Nephron progenitor cell (in vitro differentiated cells): ENCODE data around the gene HSPG2.
"Not testable (repeated sequence)": the region's sequence is repeated elsewhere in the genome, so short reads cannot be mapped to it uniquely, and the experiment has no call there.

Source experiments
- DNase-seq: peaks from one replicate; pipeline ENCODE4 v3.0.0; 2021
- H3K27ac Mint-ChIP-seq: 2 replicates; pipeline ENCODE4 v1.8.0; 2021; ENCODE audit warnings: mild to moderate bottlenecking, moderate library complexity, mixed read lengths
- H3K27me3 Mint-ChIP-seq: 2 replicates; pipeline ENCODE4 v1.8.0; 2021; ENCODE audit warnings: mild to moderate bottlenecking, low read depth, mixed read lengths; ENCODE audit not compliant: poor library complexity
- H3K36me3 Mint-ChIP-seq: 2 replicates; pipeline ENCODE4 v1.8.0; 2021; ENCODE audit warnings: low read depth, mixed read lengths
- H3K4me1 Mint-ChIP-seq: 2 replicates; pipeline ENCODE4 v1.8.0; 2021; ENCODE audit warnings: mixed read lengths
- H3K4me3 Mint-ChIP-seq: 2 replicates; pipeline ENCODE4 v1.8.0; 2021; ENCODE audit warnings: mild to moderate bottlenecking, moderate library complexity, mixed read lengths
- H3K9me3 Mint-ChIP-seq: 2 replicates; pipeline ENCODE4 v1.8.0; 2021; ENCODE audit warnings: mild to moderate bottlenecking, moderate library complexity, mixed read lengths
- CTCF ChIP-seq: fragments of 200-600 bp; sonication (generic); IDR thresholded peaks from 2 replicates; pipeline ENCODE4 v1.5.0; 2021; ENCODE audit warnings: antibody characterized with exemption

The HSPG2 gene

GRCh38 chr1:21782868-21783678 is 154.0 kb downstream of the HSPG2 start, which contains the start of gene USP48:
TSS of gene USP48 (minus strand) at chr1:21783149. CDS start at chr1:21782957, 192 bp downstream.
- H3K9me3 Mint-ChIP-seq: peaks cover 13% of the 10 kb centered on the region
- peak; percentile 96 for DNase-seq
- H3K27ac Mint-ChIP-seq: peak within 1 kb of the TSS; percentile 100
- TF ChIP-seq CTCF: no peak
- H3K27me3 Mint-ChIP-seq: peaks cover 16% of the 10 kb centered on the region
- peaks cover 17% of the 10 kb centered on the region for H3K36me3 Mint-ChIP-seq
- peaks cover 15% of the 10 kb centered on the region for H3K4me1 Mint-ChIP-seq
- peak within 1 kb of the TSS; percentile 93 for H3K4me3 Mint-ChIP-seq

GRCh38 chr1:21782349-21782867 is 154.7 kb downstream of the HSPG2 start:
- no peak for TF ChIP-seq CTCF
- Mint-ChIP-seq H3K9me3 (peaks cover 18% of the 10 kb centered on the region), H3K4me3 (peak overlapping the region; percentile 93), H3K4me1 (peaks cover 15% of the 10 kb centered on the region), H3K27ac (peak overlapping the region; percentile 90), H3K27me3 (peaks cover 15% of the 10 kb centered on the region), H3K36me3 (peaks cover 24% of the 10 kb centered on the region)
- peak; percentile 10 for DNase-seq

GRCh38 chr1:21781815-21782348 is 155.2 kb downstream of the HSPG2 start:
- no peak for TF ChIP-seq CTCF

GRCh38 chr1:21779613-21780521 is 157.2 kb downstream of the HSPG2 start:
- DNase-seq: no peak
- H3K4me1 Mint-ChIP-seq: peaks cover 15% of the 10 kb centered on the region
- no peak overlapping the region for H3K27ac Mint-ChIP-seq
- peak overlapping the region; percentile 55 for H3K4me3 Mint-ChIP-seq
- peaks cover 23% of the 10 kb centered on the region for H3K9me3 Mint-ChIP-seq
- no peak for TF ChIP-seq CTCF
- peaks cover 40% of the 10 kb centered on the region for H3K36me3 Mint-ChIP-seq
- H3K27me3 Mint-ChIP-seq: peaks cover 7% of the 10 kb centered on the region

More at GRCh38 chr1:21781815-21782348, 155.2 kb downstream of the HSPG2 start:
- Mint-ChIP-seq H3K27ac (peak overlapping the region; percentile 90), H3K27me3 (peaks cover 12% of the 10 kb centered on the region), H3K9me3 (peaks cover 23% of the 10 kb centered on the region), H3K4me3 (peak overlapping the region; percentile 93), H3K36me3 (peaks cover 29% of the 10 kb centered on the region), H3K4me1 (peaks cover 15% of the 10 kb centered on the region)
- DNase-seq: no peak

- no peak for TF ChIP-seq CTCF
- Mint-ChIP-seq H3K4me1 (peaks cover 15% of the 10 kb centered on the region), H3K27ac (no peak overlapping the region), H3K27me3 (no peaks in the 10 kb centered on the region), H3K9me3 (peaks cover 23% of the 10 kb centered on the region), H3K4me3 (no peak overlapping the region), H3K36me3 (peaks cover 40% of the 10 kb centered on the region)
- DNase-seq: no peak
These were observed 158.7 kb downstream of the HSPG2 start for GRCh38 chr1:21778405-21778727.

GRCh38 chr1:21776925-21777324 is 160.2 kb downstream of the HSPG2 start:
- peaks cover 47% of the 10 kb centered on the region for H3K36me3 Mint-ChIP-seq
- H3K27me3 Mint-ChIP-seq, H3K27ac Mint-ChIP-seq, H3K4me3 Mint-ChIP-seq, DNase-seq: not testable (repeated sequence)
- H3K4me1 Mint-ChIP-seq: peaks cover 13% of the 10 kb centered on the region
- peaks cover 23% of the 10 kb centered on the region for H3K9me3 Mint-ChIP-seq
